Osteoblast (primary cell): Measurements from ENCODE around the gene RRAGC. TPM values are rescaled to one million over a fixed set of nuclear protein-coding genes. Genes with fewer than 3 reads are reported as not detected.

Source experiments
- DNase-seq: peaks from one replicate; pipeline ENCODE4 v3.0.0; 2011; ENCODE audit warnings: low spot score, mixed read lengths; ENCODE audit not compliant: insufficient read length; ENCODE audit errors: missing footprints
- H2AFZ ChIP-seq: 2 replicates; pipeline ENCODE4 v1.6.0; 2011; ENCODE audit warnings: mild to moderate bottlenecking, low read length
- H3K27ac ChIP-seq: 2 replicates; pipeline ENCODE4 v1.5.1; 2011; ENCODE audit warnings: mild to moderate bottlenecking, low read depth, low read length, moderate library complexity
- H3K27me3 ChIP-seq: 2 replicates; pipeline ENCODE4 v1.6.0; 2012; ENCODE audit warnings: mild to moderate bottlenecking, control low read depth, inconsistent platforms, low read length, moderate library complexity; ENCODE audit not compliant: insufficient read depth
- H3K36me3 ChIP-seq: 2 replicates; pipeline ENCODE4 v1.5.1; 2011; ENCODE audit warnings: mild to moderate bottlenecking, low read length, control low read depth, moderate library complexity; ENCODE audit not compliant: insufficient read depth
- H3K4me1 ChIP-seq: 2 replicates; pipeline ENCODE4 v1.5.1; 2011; ENCODE audit warnings: mild to moderate bottlenecking, low read length, control low read depth, moderate library complexity; ENCODE audit not compliant: insufficient read depth
- H3K4me2 ChIP-seq: 2 replicates; pipeline ENCODE4 v1.6.0; 2011; ENCODE audit warnings: mild to moderate bottlenecking, low read length; ENCODE audit not compliant: insufficient read depth
- H3K4me3 ChIP-seq: fragments of 200-600 bp; sonication (generic); 3 replicates; pipeline ENCODE4 v1.5.1; 2012; ENCODE audit warnings: mild to moderate bottlenecking, low read length, inconsistent platforms; ENCODE audit not compliant: insufficient read depth
- H3K79me2 ChIP-seq: 2 replicates; pipeline ENCODE4 v1.6.0; 2012; ENCODE audit warnings: mild to moderate bottlenecking, low read length, control low read depth, inconsistent platforms; ENCODE audit not compliant: insufficient read depth
- H3K9me3 ChIP-seq: 2 replicates; pipeline ENCODE4 v1.5.1; 2011; ENCODE audit warnings: low read depth, low read length, control low read depth
- H4K20me1 ChIP-seq: 2 replicates; pipeline ENCODE4 v1.6.0; 2012; ENCODE audit warnings: mild to moderate bottlenecking, low read length, control low read depth; ENCODE audit not compliant: insufficient read depth
- CTCF ChIP-seq: IDR thresholded peaks from 2 replicates; pipeline ENCODE4 v1.5.1; 2011; ENCODE audit warnings: mild to moderate bottlenecking, low read depth, low read length, moderate library complexity; ENCODE audit errors: extremely low read depth
- small RNA-seq: library from RNA; depleted of rRNA; stranded (forward); fragments of <200 nt; gene quantifications from one replicate; pipeline ENCODE3, GENCODE V24; 2012
- total RNA-seq: library from RNA; depleted of rRNA; stranded (reverse); fragments of >200 nt; gene quantifications from 2 replicates; pipeline ENCODE4 v1.2.3, GENCODE V29; 2012

Gene RRAGC
- total RNA-seq, 1 donor: 57.9 TPM

- Histone ChIP-seq H2AFZ (no peak overlapping the region), H3K4me2 (no peak overlapping the region), H3K4me1 (no peaks in the 10 kb centered on the region), H3K27me3 (peaks cover 23% of the 10 kb centered on the region), H3K27ac (no peak overlapping the region), H4K20me1 (no peaks in the 10 kb centered on the region), H3K9me3 (peaks cover 2% of the 10 kb centered on the region), H3K4me3 (no peak overlapping the region), H3K79me2 (no peaks in the 10 kb centered on the region), H3K36me3 (no peaks in the 10 kb centered on the region)
- TF ChIP-seq CTCF: no peak
- no peak for DNase-seq
Observed at GRCh38 chr1:38790422-38791163, 69.0 kb downstream of the RRAGC start.

- Histone ChIP-seq H3K27me3 (peaks cover 23% of the 10 kb centered on the region), H3K79me2 (no peaks in the 10 kb centered on the region), H3K4me3 (no peak overlapping the region), H4K20me1 (no peaks in the 10 kb centered on the region), H3K4me2 (no peak overlapping the region), H3K9me3 (peaks cover 2% of the 10 kb centered on the region), H2AFZ (no peak overlapping the region), H3K4me1 (no peaks in the 10 kb centered on the region), H3K27ac (no peak overlapping the region), H3K36me3 (no peaks in the 10 kb centered on the region)
- no peak for TF ChIP-seq CTCF
- DNase-seq: no peak
Observed at GRCh38 chr1:38789498-38790169, 69.9 kb downstream of the RRAGC start.

GRCh38 chr1:38788341-38789336 is 70.9 kb downstream of the RRAGC start:
- Histone ChIP-seq H4K20me1 (no peaks in the 10 kb centered on the region), H3K4me2 (no peak overlapping the region), H3K9me3 (peaks cover 2% of the 10 kb centered on the region), H3K4me3 (no peak overlapping the region), H3K27ac (no peak overlapping the region), H2AFZ (no peak overlapping the region), H3K36me3 (no peaks in the 10 kb centered on the region), H3K4me1 (no peaks in the 10 kb centered on the region), H3K27me3 (peaks cover 25% of the 10 kb centered on the region), H3K79me2 (no peaks in the 10 kb centered on the region)
- no peak for DNase-seq
- no peak for TF ChIP-seq CTCF

Small RNA genes lying within 50 kb of the gene (small RNA-seq; reads per million reads assigned to genes)
- gene GJA9-MYCBP: not detected

Other genes starting within 250 kb of the RRAGC start
- gene MYCBP, start 13.6 kb upstream of the RRAGC start, total RNA-seq: 2.1 and 2.5 TPM in 2 replicates
- not detected in 2 replicates for gene GJA9, start 21.8 kb upstream of the RRAGC start, total RNA-seq
- 0.59 and 0.72 TPM in 2 replicates for gene RHBDL2, start 82.1 kb upstream of the RRAGC start, total RNA-seq
- gene AKIRIN1, start 131.5 kb upstream of the RRAGC start, total RNA-seq: 35.1 and 42.1 TPM in 2 replicates
- 240 and 243 TPM in 2 replicates for gene NDUFS5, start 166.6 kb upstream of the RRAGC start, total RNA-seq